Neural progenitor cell (in vitro differentiated cells): ENCODE results near the gene UNK. TPM values are rescaled to one million over a fixed set of nuclear protein-coding genes. Genes with fewer than 3 reads are reported as not detected.

Experiments
- DNase-seq: peaks from one replicate; pipeline ENCODE4 v3.0.0-alpha.2; 2016; ENCODE audit warnings: low spot score
- H2AFZ ChIP-seq: fragments of 200-600 bp; sonication (generic); replicated peaks from 2 replicates; pipeline ENCODE4 v1.6.1; 2016; ENCODE audit warnings: antibody characterized with exemption
- H3F3A ChIP-seq: fragments of 200-600 bp; sonication (generic); 2 replicates; pipeline ENCODE4 v1.6.1; 2016; ENCODE audit warnings: antibody characterized with exemption, low read depth
- H3K27ac ChIP-seq: fragments of 200-600 bp; sonication (generic); 2 replicates; pipeline ENCODE4 v1.5.1; 2016; ENCODE audit warnings: mild to moderate bottlenecking
- H3K27me3 ChIP-seq: fragments of 200-600 bp; sonication (generic); 2 replicates; pipeline ENCODE4 v1.6.1; 2016; ENCODE audit warnings: mild to moderate bottlenecking, moderate library complexity
- H3K36me3 ChIP-seq: fragments of 200-600 bp; sonication (generic); 2 replicates; pipeline ENCODE4 v1.5.1; 2016
- H3K4me1 ChIP-seq: fragments of 200-600 bp; sonication (generic); 2 replicates; pipeline ENCODE4 v1.6.1; 2016; ENCODE audit warnings: mixed run types
- H3K4me2 ChIP-seq: fragments of 200-600 bp; sonication (generic); 2 replicates; pipeline ENCODE4 v1.6.1; 2016
- H3K4me3 ChIP-seq: fragments of 200-600 bp; sonication (generic); 2 replicates; pipeline ENCODE4 v1.5.1; 2016
- H3K79me2 ChIP-seq: fragments of 200-600 bp; sonication (generic); 2 replicates; pipeline ENCODE4 v1.6.1; 2016; ENCODE audit warnings: low read depth
- H3K9ac ChIP-seq: fragments of 200-600 bp; sonication (generic); 2 replicates; pipeline ENCODE4 v1.6.1; 2016
- H3K9me3 ChIP-seq: fragments of 200-600 bp; sonication (generic); 2 replicates; pipeline ENCODE4 v1.5.1; 2016; ENCODE audit warnings: low read depth
- H4K20me1 ChIP-seq: fragments of 200-600 bp; sonication (generic); 2 replicates; pipeline ENCODE4 v1.6.1; 2016; ENCODE audit warnings: low read depth
- H3K27ac Mint-ChIP-seq: 3 replicates; pipeline ENCODE4 v1.8.0; 2021; ENCODE audit warnings: mixed read lengths
- H3K27me3 Mint-ChIP-seq: 2 replicates; pipeline ENCODE4 v1.8.0; 2022; ENCODE audit warnings: low read depth, mild to moderate bottlenecking, inconsistent platforms, moderate library complexity, mixed read lengths; ENCODE audit not compliant: insufficient read depth
- H3K36me3 Mint-ChIP-seq: 3 replicates; pipeline ENCODE4 v1.8.0; 2021; ENCODE audit warnings: mixed read lengths
- H3K4me1 Mint-ChIP-seq: 3 replicates; pipeline ENCODE4 v1.8.0; 2021; ENCODE audit warnings: mixed read lengths
- H3K4me3 Mint-ChIP-seq: 3 replicates; pipeline ENCODE4 v1.8.0; 2021; ENCODE audit warnings: mild to moderate bottlenecking, moderate library complexity, mixed read lengths
- H3K9me3 Mint-ChIP-seq: 3 replicates; pipeline ENCODE4 v1.8.0; 2020; ENCODE audit warnings: mixed read lengths
- EZH2 ChIP-seq: fragments of 200-600 bp; sonication (generic); IDR thresholded peaks from 2 replicates; pipeline ENCODE4 v1.6.1; 2017; ENCODE audit warnings: antibody characterized with exemption, mild to moderate bottlenecking, moderate library complexity
- EZH2phosphoT487 ChIP-seq: fragments of 200-600 bp; sonication (generic); IDR thresholded peaks from 2 replicates; pipeline ENCODE4 v1.6.1; 2017; ENCODE audit warnings: antibody characterized with exemption
- total RNA-seq: library from RNA; depleted of rRNA; stranded (reverse); fragments of >200 nt; gene quantifications from 2 replicates; pipeline ENCODE4 v1.2.3, GENCODE V29; 2015; ENCODE audit warnings: low replicate concordance
- TF ChIP-seq, protein P1 (sequence below): fragments of 200-600 bp; sonication (generic); IDR thresholded peaks from 2 replicates; pipeline ENCODE4 v1.5.1; 2017; ENCODE audit warnings: antibody characterized with exemption, mild to moderate bottlenecking

The UNK gene
- total RNA-seq, 1 donor from 2014 or later = 38.5 TPM

DNA sequence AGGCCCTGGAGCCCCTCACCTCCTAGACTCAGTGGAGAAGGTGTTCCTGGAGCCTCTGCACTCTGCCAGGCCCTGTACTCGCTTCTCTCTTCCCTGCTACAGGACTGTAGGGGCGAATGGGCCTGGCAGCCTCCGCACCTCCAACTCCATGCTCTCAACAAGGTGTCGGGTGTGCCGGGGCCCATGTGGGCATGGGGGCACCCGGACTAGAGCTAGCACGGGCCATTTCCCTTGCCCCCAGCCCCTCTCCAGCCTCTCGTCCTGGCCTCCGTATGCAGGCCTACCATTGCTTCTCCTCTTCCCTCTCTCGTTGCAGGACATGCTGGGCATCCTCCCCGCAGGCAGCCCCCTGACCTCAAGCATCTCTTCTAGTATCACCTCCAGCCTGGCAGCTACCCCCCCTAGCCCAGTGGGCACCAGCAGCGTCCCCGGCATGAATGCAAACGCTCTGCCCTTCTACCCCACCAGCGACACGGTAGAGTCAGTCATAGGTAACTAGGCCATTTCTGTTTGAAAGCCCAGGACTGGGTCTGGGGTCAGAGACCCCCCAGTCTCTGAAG, 33.8 kb downstream of the UNK start:
- Histone ChIP-seq H2AFZ (no peak overlapping the region), H3K79me2 (no peaks in the 10 kb centered on the region), H3K4me3 (no peak overlapping the region), H3K9ac (no peak overlapping the region), H3K27me3 (no peaks in the 10 kb centered on the region), H3K4me2 (no peak overlapping the region), H3K27ac (no peak overlapping the region), H3K4me1 (no peaks in the 10 kb centered on the region), H3K9me3 (no peaks in the 10 kb centered on the region), H3F3A (no peaks in the 10 kb centered on the region), H3K36me3 (no peaks in the 10 kb centered on the region), H4K20me1 (no peaks in the 10 kb centered on the region)
- Mint-ChIP-seq H3K4me1 (no peaks in the 10 kb centered on the region), H3K9me3 (no peaks in the 10 kb centered on the region), H3K36me3 (peaks cover 18% of the 10 kb centered on the region), H3K4me3 (no peak overlapping the region), H3K27ac (peak overlapping the region; percentile 20), H3K27me3 (peaks cover 6% of the 10 kb centered on the region)
- no peak for DNase-seq
- TF ChIP-seq EZH2 (no peak), EZH2phosphoT487 (no peak)

DNA sequence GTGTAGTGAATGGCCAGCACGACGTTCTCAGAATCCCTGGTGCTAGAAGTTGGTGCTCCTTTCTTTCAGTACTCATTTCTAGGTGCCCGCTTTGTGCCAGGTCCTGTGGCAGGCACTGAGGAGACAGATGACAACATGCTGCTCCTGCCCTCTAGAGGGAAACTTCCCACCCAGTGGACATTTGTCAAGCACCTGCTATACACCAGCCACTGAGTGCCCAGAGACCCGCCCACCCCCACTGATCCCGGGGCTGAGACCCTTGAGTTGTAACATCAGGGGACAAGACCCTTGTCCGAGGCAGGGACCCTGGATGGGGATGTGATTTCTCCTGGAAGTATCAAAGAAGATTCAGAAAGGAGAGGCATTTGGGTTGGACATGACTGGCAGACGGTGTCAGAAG, 34.5 kb downstream of the UNK start:
- Histone ChIP-seq H3K27ac (no peak overlapping the region), H3K36me3 (no peaks in the 10 kb centered on the region), H3K9me3 (no peaks in the 10 kb centered on the region), H4K20me1 (no peaks in the 10 kb centered on the region), H3K27me3 (no peaks in the 10 kb centered on the region), H3K9ac (no peak overlapping the region), H2AFZ (no peak overlapping the region), H3F3A (no peaks in the 10 kb centered on the region), H3K79me2 (no peaks in the 10 kb centered on the region), H3K4me1 (no peaks in the 10 kb centered on the region), H3K4me3 (no peak overlapping the region), H3K4me2 (no peak overlapping the region)
- Mint-ChIP-seq H3K4me3 (no peak overlapping the region), H3K36me3 (peaks cover 16% of the 10 kb centered on the region), H3K4me1 (no peaks in the 10 kb centered on the region), H3K9me3 (no peaks in the 10 kb centered on the region), H3K27me3 (peaks cover 6% of the 10 kb centered on the region), H3K27ac (peak overlapping the region; percentile 17)
- no peak for TF ChIP-seq EZH2phosphoT487
- TF ChIP-seq EZH2 = no peak
- TF ChIP-seq, protein P1, sequence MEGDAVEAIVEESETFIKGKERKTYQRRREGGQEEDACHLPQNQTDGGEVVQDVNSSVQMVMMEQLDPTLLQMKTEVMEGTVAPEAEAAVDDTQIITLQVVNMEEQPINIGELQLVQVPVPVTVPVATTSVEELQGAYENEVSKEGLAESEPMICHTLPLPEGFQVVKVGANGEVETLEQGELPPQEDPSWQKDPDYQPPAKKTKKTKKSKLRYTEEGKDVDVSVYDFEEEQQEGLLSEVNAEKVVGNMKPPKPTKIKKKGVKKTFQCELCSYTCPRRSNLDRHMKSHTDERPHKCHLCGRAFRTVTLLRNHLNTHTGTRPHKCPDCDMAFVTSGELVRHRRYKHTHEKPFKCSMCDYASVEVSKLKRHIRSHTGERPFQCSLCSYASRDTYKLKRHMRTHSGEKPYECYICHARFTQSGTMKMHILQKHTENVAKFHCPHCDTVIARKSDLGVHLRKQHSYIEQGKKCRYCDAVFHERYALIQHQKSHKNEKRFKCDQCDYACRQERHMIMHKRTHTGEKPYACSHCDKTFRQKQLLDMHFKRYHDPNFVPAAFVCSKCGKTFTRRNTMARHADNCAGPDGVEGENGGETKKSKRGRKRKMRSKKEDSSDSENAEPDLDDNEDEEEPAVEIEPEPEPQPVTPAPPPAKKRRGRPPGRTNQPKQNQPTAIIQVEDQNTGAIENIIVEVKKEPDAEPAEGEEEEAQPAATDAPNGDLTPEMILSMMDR = no peak
- DNase-seq = no peak

DNA sequence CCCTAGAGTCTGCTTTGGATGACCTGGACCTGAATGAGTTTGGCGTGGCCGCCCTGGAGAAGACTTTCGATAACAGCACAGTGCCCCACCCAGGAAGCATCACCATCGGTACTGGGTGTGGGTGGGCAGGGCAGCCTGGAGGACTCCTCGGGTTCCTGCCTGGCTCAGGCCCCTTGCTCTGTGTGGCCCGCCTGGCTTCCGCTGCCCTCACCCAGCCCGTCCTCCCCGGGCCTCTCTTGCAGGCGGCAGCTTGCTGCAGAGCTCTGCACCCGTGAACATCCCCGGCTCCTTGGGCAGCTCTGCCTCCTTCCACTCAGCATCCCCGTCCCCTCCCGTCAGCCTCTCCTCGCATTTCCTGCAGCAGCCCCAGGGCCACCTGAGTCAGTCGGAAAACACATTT, 35.1 kb downstream of the UNK start:
- DNase-seq = no peak
- Histone ChIP-seq H3K4me1 (no peaks in the 10 kb centered on the region), H3K36me3 (no peaks in the 10 kb centered on the region), H3K27me3 (no peaks in the 10 kb centered on the region), H3K9ac (no peak overlapping the region), H2AFZ (no peak overlapping the region), H3K27ac (no peak overlapping the region), H4K20me1 (no peaks in the 10 kb centered on the region), H3F3A (no peaks in the 10 kb centered on the region), H3K4me2 (no peak overlapping the region), H3K79me2 (no peaks in the 10 kb centered on the region), H3K9me3 (no peaks in the 10 kb centered on the region), H3K4me3 (no peak overlapping the region)
- H3K27me3 Mint-ChIP-seq = peaks cover 6% of the 10 kb centered on the region
- no peaks in the 10 kb centered on the region for H3K4me1 Mint-ChIP-seq
- H3K36me3 Mint-ChIP-seq = peaks cover 14% of the 10 kb centered on the region
- H3K4me3 Mint-ChIP-seq = no peak overlapping the region
- no peak overlapping the region for H3K27ac Mint-ChIP-seq
- H3K9me3 Mint-ChIP-seq = no peaks in the 10 kb centered on the region
- TF ChIP-seq EZH2phosphoT487 (no peak), EZH2 (no peak)
- TF ChIP-seq, protein P1 = no peak
